ENCODE data around the gene SPPL3.
"Not testable (repeated sequence)": the region's sequence is repeated elsewhere in the genome, so short reads cannot be mapped to it uniquely, and the experiment has no call there.

SPPL3 gene

DNA sequence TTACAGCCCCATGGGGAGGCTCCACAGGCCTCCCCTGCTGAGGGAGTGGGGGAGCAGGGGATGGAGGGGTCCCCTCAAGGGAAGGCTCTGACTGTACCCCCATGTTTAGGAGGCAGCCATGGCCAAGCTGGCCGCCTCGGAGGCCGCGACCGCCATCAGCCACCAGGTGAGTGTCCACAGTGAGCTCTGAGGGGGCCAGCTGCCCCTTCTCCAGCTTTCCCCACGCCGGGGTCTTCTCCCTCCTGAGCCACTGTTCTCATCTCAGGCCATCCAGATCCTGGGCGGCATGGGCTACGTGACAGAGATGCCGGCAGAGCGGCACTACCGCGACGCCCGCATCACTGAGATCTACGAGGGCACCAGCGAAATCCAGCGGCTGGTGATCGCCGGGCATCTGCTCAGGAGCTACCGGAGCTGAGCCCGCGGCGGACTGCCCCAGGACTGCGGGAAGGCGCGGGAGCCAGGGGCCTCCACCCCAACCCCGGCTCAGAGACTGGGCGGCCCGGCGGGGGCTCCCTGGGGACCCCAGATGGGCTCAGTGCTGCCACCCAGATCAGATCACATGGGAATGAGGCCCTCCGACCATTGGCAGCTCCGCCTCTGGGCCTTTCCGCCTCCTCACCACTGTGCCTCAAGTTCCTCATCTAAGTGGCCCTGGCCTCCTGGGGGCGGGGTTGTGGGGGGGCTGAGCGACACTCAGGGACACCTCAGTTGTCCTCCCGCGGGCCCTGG is 165.0 kb downstream of the SPPL3 start:
- Histone ChIP-seq H3K4me1 (ENCODE audit: control insufficient read depth in 1 of 2, insufficient read depth in 2 of 2, low read length in 2 of 2) (no peaks in the 10 kb centered on the region), H3K27ac (ENCODE audit: low read length) (no peak overlapping the region)

DNA sequence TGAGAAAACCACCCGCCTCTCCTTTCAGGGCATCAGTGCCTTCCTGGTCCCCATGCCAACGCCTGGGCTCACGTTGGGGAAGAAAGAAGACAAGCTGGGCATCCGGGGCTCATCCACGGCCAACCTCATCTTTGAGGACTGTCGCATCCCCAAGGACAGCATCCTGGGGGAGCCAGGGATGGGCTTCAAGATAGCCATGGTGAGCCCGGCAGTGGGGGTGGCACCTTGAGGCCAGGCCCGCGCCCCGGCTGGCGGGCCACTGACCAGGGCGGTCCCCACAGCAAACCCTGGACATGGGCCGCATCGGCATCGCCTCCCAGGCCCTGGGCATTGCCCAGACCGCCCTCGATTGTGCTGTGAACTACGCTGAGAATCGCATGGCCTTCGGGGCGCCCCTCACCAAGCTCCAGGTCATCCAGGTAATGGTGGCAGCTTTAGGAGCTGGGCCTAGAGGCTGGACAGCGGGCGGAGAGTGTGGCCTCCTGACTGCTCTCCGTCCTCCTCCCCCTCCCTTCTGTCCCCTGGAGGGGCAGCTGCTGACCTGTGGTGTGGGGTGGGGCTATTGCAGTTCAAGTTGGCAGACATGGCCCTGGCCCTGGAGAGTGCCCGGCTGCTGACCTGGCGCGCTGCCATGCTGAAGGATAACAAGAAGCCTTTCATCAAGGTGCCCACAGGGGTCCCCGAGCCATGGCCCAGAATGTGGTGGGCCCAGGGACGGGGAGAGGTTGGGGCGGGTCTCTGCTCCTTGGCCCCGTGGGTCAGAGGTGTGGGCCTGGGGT is 165.7 kb downstream of the SPPL3 start:
- Histone ChIP-seq H3K36me3 (ENCODE audit: control insufficient read depth in 1 of 2, insufficient read depth in 2 of 2, low read length in 2 of 2) (peaks cover 0 to 34% of the 10 kb centered on the region in 2 donors), H3K9me3 (ENCODE audit: control insufficient read depth in 1 of 2, low read length in 2 of 2) (no peaks in the 10 kb centered on the region), H3K27me3 (ENCODE audit: low read depth, low read length) (no peaks in the 10 kb centered on the region), H3K27ac (ENCODE audit: low read length) (no peak overlapping the region), H3K4me1 (ENCODE audit: control insufficient read depth in 1 of 2, insufficient read depth in 2 of 2, low read length in 2 of 2) (no peaks in the 10 kb centered on the region), H3K4me3 (ENCODE audit: low read depth in 1 of 2, low read length in 2 of 2) (no peak overlapping the region)

More for the DNA sequence above, 165.0 kb downstream of the SPPL3 start:
- no peaks in the 10 kb centered on the region for H3K27me3 ChIP-seq (ENCODE audit: low read depth, low read length)
- H3K36me3 ChIP-seq (ENCODE audit: control insufficient read depth in 1 of 2, insufficient read depth in 2 of 2, low read length in 2 of 2) = peaks cover 0 to 29% of the 10 kb centered on the region in 2 donors
- H3K9me3 ChIP-seq (ENCODE audit: control insufficient read depth in 1 of 2, low read length in 2 of 2) = no peaks in the 10 kb centered on the region
- H3K4me3 ChIP-seq (ENCODE audit: low read depth in 1 of 2, low read length in 2 of 2) = no peak overlapping the region

GRCh38 chr12:120737557-120738251 is 166.5 kb downstream of the SPPL3 start:
- Histone ChIP-seq H3K9me3 (ENCODE audit: control insufficient read depth in 1 of 2, low read length in 2 of 2) (no peaks in the 10 kb centered on the region), H3K4me3 (ENCODE audit: low read depth in 1 of 2, low read length in 2 of 2) (no peak overlapping the region), H3K36me3 (ENCODE audit: control insufficient read depth in 1 of 2, insufficient read depth in 2 of 2, low read length in 2 of 2) (peaks cover 0 to 34% of the 10 kb centered on the region in 2 donors), H3K27me3 (ENCODE audit: low read depth, low read length) (no peaks in the 10 kb centered on the region), H3K4me1 (ENCODE audit: control insufficient read depth in 1 of 2, insufficient read depth in 2 of 2, low read length in 2 of 2) (no peaks in the 10 kb centered on the region), H3K27ac (ENCODE audit: low read length) (no peak overlapping the region)

DNA sequence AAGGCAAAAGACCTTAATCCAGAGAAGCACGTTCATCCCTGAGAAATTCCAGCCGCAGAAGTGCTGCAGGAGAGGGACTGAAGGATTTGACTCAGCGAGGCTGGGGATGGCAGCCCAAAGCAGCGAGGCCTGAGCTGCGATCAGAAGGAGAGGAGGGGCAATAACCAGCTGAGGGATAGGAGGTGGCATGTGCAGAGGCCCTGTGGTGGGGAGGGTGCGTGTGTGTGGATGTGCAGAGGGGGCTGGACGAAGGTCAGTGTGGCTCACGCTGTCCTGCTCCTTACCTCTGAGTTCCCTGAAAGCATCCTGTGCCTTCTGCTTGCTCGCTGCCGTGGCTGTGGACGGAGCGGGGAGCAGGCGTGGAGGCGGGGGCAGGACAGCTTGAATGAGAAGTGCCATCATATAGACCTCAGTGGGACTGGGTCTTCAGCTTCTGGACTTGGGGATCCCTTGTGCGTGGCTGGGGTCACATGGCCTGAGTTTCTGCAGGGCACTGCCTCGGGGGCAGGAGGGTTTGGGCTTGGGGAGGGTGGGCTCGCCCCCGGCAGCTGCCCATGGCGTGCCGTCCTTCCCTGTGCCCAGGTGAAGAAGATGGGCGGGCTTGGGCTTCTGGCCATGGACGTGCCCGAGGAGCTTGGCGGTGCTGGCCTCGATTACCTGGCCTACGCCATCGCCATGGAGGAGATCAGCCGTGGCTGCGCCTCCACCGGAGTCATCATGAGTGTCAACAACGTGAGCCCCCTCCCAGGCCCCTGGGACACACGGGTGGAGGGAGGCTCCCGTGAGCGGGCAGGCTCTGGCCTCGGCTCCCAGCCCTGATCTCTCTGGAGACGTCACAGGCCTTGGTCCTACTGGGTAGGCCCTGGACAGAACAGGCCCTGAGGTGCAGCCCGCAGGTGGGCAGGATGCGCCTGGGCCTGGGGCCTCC is 167.5 kb downstream of the SPPL3 start:
- H3K4me1 ChIP-seq (ENCODE audit: control insufficient read depth in 1 of 2, insufficient read depth in 2 of 2, low read length in 2 of 2) = no peaks in the 10 kb centered on the region
- no peaks in the 10 kb centered on the region for H3K9me3 ChIP-seq (ENCODE audit: control insufficient read depth in 1 of 2, low read length in 2 of 2)
- H3K36me3 ChIP-seq (ENCODE audit: control insufficient read depth in 1 of 2, insufficient read depth in 2 of 2, low read length in 2 of 2) = peaks cover 0 to 34% of the 10 kb centered on the region in 2 donors
- H3K27me3 ChIP-seq (ENCODE audit: low read depth, low read length) = no peaks in the 10 kb centered on the region
- H3K4me3 ChIP-seq (ENCODE audit: low read depth in 1 of 2, low read length in 2 of 2) = no peak overlapping the region
- H3K27ac ChIP-seq (ENCODE audit: low read length) = no peak overlapping the region

- H3K27ac ChIP-seq (ENCODE audit: low read length) = no peak overlapping the region
- peaks cover 0 to 42% of the 10 kb centered on the region in 2 donors for H3K36me3 ChIP-seq (ENCODE audit: control insufficient read depth in 1 of 2, insufficient read depth in 2 of 2, low read length in 2 of 2)
- no peaks in the 10 kb centered on the region for H3K27me3 ChIP-seq (ENCODE audit: low read depth, low read length)
- no peaks in the 10 kb centered on the region for H3K9me3 ChIP-seq (ENCODE audit: control insufficient read depth in 1 of 2, low read length in 2 of 2)
- H3K4me1 ChIP-seq (ENCODE audit: control insufficient read depth in 1 of 2, insufficient read depth in 2 of 2, low read length in 2 of 2) = no peaks in the 10 kb centered on the region
- no peak overlapping the region for H3K4me3 ChIP-seq (ENCODE audit: low read depth in 1 of 2, low read length in 2 of 2)
These were observed 169.0 kb downstream of the SPPL3 start for GRCh38 chr12:120735181-120735580.

GRCh38 chr12:120734210-120734609 is 169.9 kb downstream of the SPPL3 start:
- H3K9me3 ChIP-seq (ENCODE audit: control insufficient read depth in 1 of 2, low read length in 2 of 2) = no peaks in the 10 kb centered on the region
- H3K4me3 ChIP-seq (ENCODE audit: low read depth in 1 of 2, low read length in 2 of 2) = no peak overlapping the region
- peaks cover 4 to 42% of the 10 kb centered on the region in 2 donors for H3K36me3 ChIP-seq (ENCODE audit: control insufficient read depth in 1 of 2, insufficient read depth in 2 of 2, low read length in 2 of 2)
- H3K4me1 ChIP-seq (ENCODE audit: control insufficient read depth in 1 of 2, insufficient read depth in 2 of 2, low read length in 2 of 2) = no peaks in the 10 kb centered on the region
- H3K27ac ChIP-seq (ENCODE audit: low read length) = no peak overlapping the region
- no peaks in the 10 kb centered on the region for H3K27me3 ChIP-seq (ENCODE audit: low read depth, low read length)

DNA sequence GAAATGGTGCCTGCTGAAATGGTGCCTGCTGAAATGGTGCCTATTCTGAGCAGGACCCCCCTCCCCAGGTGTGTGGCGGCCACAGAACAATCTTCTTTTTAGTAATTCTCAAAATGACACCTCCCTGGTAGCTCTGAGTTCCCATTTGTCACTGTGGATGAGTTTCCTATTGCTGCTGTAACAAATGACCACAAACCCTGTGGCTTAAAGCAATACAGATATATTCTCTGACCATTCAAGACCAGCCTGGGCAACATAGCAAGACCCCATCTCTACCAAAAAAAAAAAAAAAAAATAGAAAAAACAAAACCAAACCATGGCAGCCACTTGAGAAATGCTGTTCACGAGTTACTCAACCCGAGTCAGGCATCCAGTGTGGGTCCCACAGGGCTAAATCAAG is 170.6 kb downstream of the SPPL3 start:
- no peaks in the 10 kb centered on the region for H3K4me1 ChIP-seq (ENCODE audit: control insufficient read depth in 1 of 2, insufficient read depth in 2 of 2, low read length in 2 of 2)
- H3K36me3 ChIP-seq (ENCODE audit: control insufficient read depth in 1 of 2, insufficient read depth in 2 of 2, low read length in 2 of 2) = peaks cover 4 to 41% of the 10 kb centered on the region in 2 donors
- H3K4me3 ChIP-seq (ENCODE audit: low read depth in 1 of 2, low read length in 2 of 2) = no peak overlapping the region
- H3K9me3 ChIP-seq (ENCODE audit: control insufficient read depth in 1 of 2, low read length in 2 of 2) = no peaks in the 10 kb centered on the region
- H3K27ac ChIP-seq (ENCODE audit: low read length) = no peak overlapping the region
- H3K27me3 ChIP-seq (ENCODE audit: low read depth, low read length) = no peaks in the 10 kb centered on the region

GRCh38 chr12:120732198-120732597 is 172.0 kb downstream of the SPPL3 start:
- H3K4me1 ChIP-seq (ENCODE audit: control insufficient read depth in 1 of 2, insufficient read depth in 2 of 2, low read length in 2 of 2); H3K9me3 ChIP-seq (ENCODE audit: control insufficient read depth in 1 of 2, low read length in 2 of 2); H3K27me3 ChIP-seq (ENCODE audit: low read depth, low read length); H3K4me3 ChIP-seq (ENCODE audit: low read depth in 1 of 2, low read length in 2 of 2); H3K27ac ChIP-seq (ENCODE audit: low read length): not testable (repeated sequence)
- peaks cover 4 to 36% of the 10 kb centered on the region in 2 donors for H3K36me3 ChIP-seq (ENCODE audit: control insufficient read depth in 1 of 2, insufficient read depth in 2 of 2, low read length in 2 of 2)

DNA sequence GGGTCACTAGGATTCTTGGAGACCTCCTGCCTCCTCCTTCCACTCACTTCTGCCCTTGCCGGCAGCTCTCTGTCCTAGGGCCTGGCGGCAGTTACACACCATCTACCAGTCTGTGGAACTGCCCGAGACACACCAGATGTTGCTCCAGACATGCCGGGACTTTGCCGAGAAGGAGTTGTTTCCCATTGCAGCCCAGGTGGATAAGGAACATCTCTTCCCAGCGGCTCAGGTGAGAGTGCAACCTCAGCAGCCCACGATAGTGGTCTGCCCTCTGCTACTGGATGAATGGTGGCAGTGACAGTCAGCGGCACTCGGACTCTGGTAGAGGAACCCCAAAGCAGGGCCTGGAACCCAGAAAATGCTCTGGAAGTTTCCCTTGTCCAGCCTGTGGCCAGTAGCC is 177.2 kb downstream of the SPPL3 start:
- H3K27me3 ChIP-seq (ENCODE audit: low read depth, low read length) = no peaks in the 10 kb centered on the region
- H3K9me3 ChIP-seq (ENCODE audit: control insufficient read depth in 1 of 2, low read length in 2 of 2) = no peaks in the 10 kb centered on the region
- no peak overlapping the region for H3K27ac ChIP-seq (ENCODE audit: low read length)
- H3K4me3 ChIP-seq (ENCODE audit: low read depth in 1 of 2, low read length in 2 of 2) = peak overlapping the region in 1 of 2 donors; percentile 79
- H3K36me3 ChIP-seq (ENCODE audit: control insufficient read depth in 1 of 2, insufficient read depth in 2 of 2, low read length in 2 of 2) = peaks cover 16 to 40% of the 10 kb centered on the region in 2 donors
- peaks cover 0 to 16% of the 10 kb centered on the region in 2 donors for H3K4me1 ChIP-seq (ENCODE audit: control insufficient read depth in 1 of 2, insufficient read depth in 2 of 2, low read length in 2 of 2)

- H3K27me3 ChIP-seq (ENCODE audit: low read depth, low read length) = no peaks in the 10 kb centered on the region
- peaks cover 21 to 45% of the 10 kb centered on the region in 2 donors for H3K36me3 ChIP-seq (ENCODE audit: control insufficient read depth in 1 of 2, insufficient read depth in 2 of 2, low read length in 2 of 2)
- peak overlapping the region; percentile 47 for H3K27ac ChIP-seq (ENCODE audit: low read length)
- no peaks in the 10 kb centered on the region for H3K9me3 ChIP-seq (ENCODE audit: control insufficient read depth in 1 of 2, low read length in 2 of 2)
- peak overlapping the region; percentile 79 to 83 for H3K4me3 ChIP-seq (ENCODE audit: low read depth in 1 of 2, low read length in 2 of 2)
- peaks cover 0 to 16% of the 10 kb centered on the region in 2 donors for H3K4me1 ChIP-seq (ENCODE audit: control insufficient read depth in 1 of 2, insufficient read depth in 2 of 2, low read length in 2 of 2)
These were observed 177.7 kb downstream of the SPPL3 start for GRCh38 chr12:120726510-120726793.
